KMS-11 (cell line): ENCODE measurements around the gene FCHO2.
"Not testable (repeated sequence)": the region's sequence is repeated elsewhere in the genome, so short reads cannot be mapped to it uniquely, and the experiment has no call there.

Experiments used
- H2AFZ ChIP-seq: fragments of 200-600 bp; sonication (generic); 2 replicates; pipeline ENCODE4 v1.6.1; 2016; ENCODE audit warnings: antibody characterized with exemption, mixed run types, low read depth
- H3K27ac ChIP-seq: fragments of 200-600 bp; sonication (generic); 2 replicates; pipeline ENCODE4 v1.6.1; 2016; ENCODE audit warnings: mild to moderate bottlenecking, mixed run types
- H3K27me3 ChIP-seq: fragments of 200-600 bp; sonication (generic); 2 replicates; pipeline ENCODE4 v1.6.1; 2017; ENCODE audit warnings: mild to moderate bottlenecking, low read depth, mixed run types, moderate library complexity; ENCODE audit not compliant: insufficient read depth
- H3K36me3 ChIP-seq: fragments of 200-600 bp; sonication (generic); 2 replicates; pipeline ENCODE4 v1.6.1; 2017; ENCODE audit warnings: mild to moderate bottlenecking, mixed run types; ENCODE audit not compliant: insufficient read depth
- H3K4me1 ChIP-seq: fragments of 200-600 bp; sonication (generic); 2 replicates; pipeline ENCODE4 v1.6.1; 2016; ENCODE audit warnings: mild to moderate bottlenecking, low read depth, mixed run types; ENCODE audit not compliant: poor library complexity, severe bottlenecking
- H3K4me2 ChIP-seq: fragments of 200-600 bp; sonication (generic); 2 replicates; pipeline ENCODE4 v1.7.0; 2016; ENCODE audit warnings: mild to moderate bottlenecking, mixed run types
- H3K4me3 ChIP-seq: fragments of 200-600 bp; sonication (generic); IDR thresholded peaks from 2 replicates; pipeline ENCODE4 v1.6.1; 2017; ENCODE audit warnings: low read depth, low read length, mixed read lengths; ENCODE audit not compliant: insufficient read depth
- H3K79me2 ChIP-seq: fragments of 200-600 bp; sonication (generic); 2 replicates; pipeline ENCODE4 v1.6.1; 2016; ENCODE audit warnings: low read depth, mixed run types; ENCODE audit not compliant: insufficient read depth
- H3K9ac ChIP-seq: fragments of 200-600 bp; sonication (generic); 2 replicates; pipeline ENCODE4 v1.6.1; 2016; ENCODE audit warnings: mild to moderate bottlenecking, mixed run types
- H4K20me1 ChIP-seq: fragments of 200-600 bp; sonication (generic); 2 replicates; pipeline ENCODE4 v1.6.1; 2016; ENCODE audit warnings: mild to moderate bottlenecking, mixed run types; ENCODE audit not compliant: insufficient read depth
- CTCF ChIP-seq: fragments of 200-600 bp; sonication (generic); conservative IDR thresholded peaks from 2 replicates; pipeline ENCODE4 v1.6.1; 2017; ENCODE audit warnings: low read depth, mild to moderate bottlenecking, antibody characterized with exemption, low read length, moderate library complexity, mixed read lengths

FCHO2 gene

GRCh38 chr5:72920690-72921502 lies 34.9 kb upstream of the FCHO2 start:
- peak; percentile 57 for TF ChIP-seq CTCF
- no peaks in the 10 kb centered on the region for H3K4me1 ChIP-seq
- H3K36me3 ChIP-seq: no peaks in the 10 kb centered on the region
- H3K27me3 ChIP-seq: no peaks in the 10 kb centered on the region
- H3K9ac ChIP-seq: no peak overlapping the region
- H3K4me2 ChIP-seq: no peak overlapping the region
- H4K20me1 ChIP-seq: no peaks in the 10 kb centered on the region
- no peaks in the 10 kb centered on the region for H3K79me2 ChIP-seq
- H2AFZ ChIP-seq: no peak overlapping the region
- no peak overlapping the region for H3K4me3 ChIP-seq
- H3K27ac ChIP-seq: no peak overlapping the region

- Histone ChIP-seq H3K27ac (no peak overlapping the region), H3K27me3 (no peaks in the 10 kb centered on the region), H3K79me2 (no peaks in the 10 kb centered on the region), H3K4me3 (no peak overlapping the region), H2AFZ (no peak overlapping the region), H3K36me3 (no peaks in the 10 kb centered on the region), H3K9ac (no peak overlapping the region), H3K4me2 (no peak overlapping the region), H4K20me1 (no peaks in the 10 kb centered on the region), H3K4me1 (no peaks in the 10 kb centered on the region)
- TF ChIP-seq CTCF: no peak
These were observed 34.0 kb upstream of the FCHO2 start for GRCh38 chr5:72921886-72922285.

- Histone ChIP-seq H4K20me1 (no peaks in the 10 kb centered on the region), H2AFZ (no peak overlapping the region), H3K4me2 (no peak overlapping the region), H3K4me3 (no peak overlapping the region), H3K27ac (no peak overlapping the region), H3K4me1 (no peaks in the 10 kb centered on the region), H3K36me3 (no peaks in the 10 kb centered on the region), H3K79me2 (no peaks in the 10 kb centered on the region), H3K9ac (no peak overlapping the region), H3K27me3 (no peaks in the 10 kb centered on the region)
- TF ChIP-seq CTCF: no peak
These were observed 33.4 kb upstream of the FCHO2 start for GRCh38 chr5:72922422-72922821.

GRCh38 chr5:72925336-72926010 lies 30.4 kb upstream of the FCHO2 start:
- no peak for TF ChIP-seq CTCF
- Histone ChIP-seq H3K4me3 (no peak overlapping the region), H3K4me1 (no peaks in the 10 kb centered on the region), H3K36me3 (no peaks in the 10 kb centered on the region), H3K27ac (no peak overlapping the region), H3K4me2 (no peak overlapping the region), H4K20me1 (no peaks in the 10 kb centered on the region), H3K79me2 (no peaks in the 10 kb centered on the region), H2AFZ (no peak overlapping the region), H3K9ac (no peak overlapping the region), H3K27me3 (no peaks in the 10 kb centered on the region)

GRCh38 chr5:72932686-72933085 lies 23.2 kb upstream of the FCHO2 start:
- not testable (repeated sequence) for H4K20me1 ChIP-seq, H3K9ac ChIP-seq, H3K4me3 ChIP-seq, H3K4me1 ChIP-seq, H3K4me2 ChIP-seq, H2AFZ ChIP-seq, H3K79me2 ChIP-seq, H3K36me3 ChIP-seq, H3K27ac ChIP-seq, H3K27me3 ChIP-seq

- H3K27me3 ChIP-seq, H3K4me3 ChIP-seq, H2AFZ ChIP-seq, H3K9ac ChIP-seq, H3K4me1 ChIP-seq, H3K27ac ChIP-seq, H3K79me2 ChIP-seq, H4K20me1 ChIP-seq, H3K4me2 ChIP-seq, H3K36me3 ChIP-seq: not testable (repeated sequence)
These were observed 20.7 kb upstream of the FCHO2 start for GRCh38 chr5:72934953-72935725.
